ENCODE measurements around the gene GUCA2A.
"Not testable (repeated sequence)": the region's sequence is repeated elsewhere in the genome, so short reads cannot be mapped to it uniquely, and the experiment has no call there.

The GUCA2A gene

GRCh38 chr1:42164551-42165420 lies at the start of gene GUCA2A:
Gene GUCA2A (minus strand): TSS chr1:42164745. CDS start chr1:42164712, 33 bp downstream.
- Histone ChIP-seq H3K4me1 (ENCODE audit: control insufficient read depth in 1 of 2, insufficient read depth in 2 of 2, low read length in 2 of 2) (no peaks in the 10 kb centered on the region), H3K9me3 (ENCODE audit: control insufficient read depth in 1 of 2, low read length in 2 of 2) (peaks cover 7 to 11% of the 10 kb centered on the region in 2 donors), H3K27ac (ENCODE audit: low read length) (no peak within 1 kb of the TSS), H3K27me3 (ENCODE audit: low read depth, low read length) (no peaks in the 10 kb centered on the region), H3K4me3 (ENCODE audit: low read depth in 1 of 2, low read length in 2 of 2) (no peak within 1 kb of the TSS), H3K36me3 (ENCODE audit: control insufficient read depth in 1 of 2, insufficient read depth in 2 of 2, low read length in 2 of 2) (no peaks in the 10 kb centered on the region)

GRCh38 chr1:42211224-42211623 lies 46.7 kb upstream of the GUCA2A start:
- H3K27ac ChIP-seq (ENCODE audit: low read length) = no peak overlapping the region
- H3K36me3 ChIP-seq (ENCODE audit: control insufficient read depth in 1 of 2, insufficient read depth in 2 of 2, low read length in 2 of 2) = peaks cover 0 to 4% of the 10 kb centered on the region in 2 donors
- no peaks in the 10 kb centered on the region for H3K9me3 ChIP-seq (ENCODE audit: control insufficient read depth in 1 of 2, low read length in 2 of 2)
- no peak overlapping the region for H3K4me3 ChIP-seq (ENCODE audit: low read depth in 1 of 2, low read length in 2 of 2)
- no peaks in the 10 kb centered on the region for H3K27me3 ChIP-seq (ENCODE audit: low read depth, low read length)
- H3K4me1 ChIP-seq (ENCODE audit: control insufficient read depth in 1 of 2, insufficient read depth in 2 of 2, low read length in 2 of 2) = peaks cover 6% of the 10 kb centered on the region in 2 donors

- Histone ChIP-seq H3K4me1 (ENCODE audit: control insufficient read depth in 1 of 2, insufficient read depth in 2 of 2, low read length in 2 of 2) (peaks cover 6% of the 10 kb centered on the region in 2 donors), H3K36me3 (ENCODE audit: control insufficient read depth in 1 of 2, insufficient read depth in 2 of 2, low read length in 2 of 2) (peaks cover 0 to 4% of the 10 kb centered on the region in 2 donors), H3K27ac (ENCODE audit: low read length) (no peak overlapping the region), H3K27me3 (ENCODE audit: low read depth, low read length) (no peaks in the 10 kb centered on the region), H3K9me3 (ENCODE audit: control insufficient read depth in 1 of 2, low read length in 2 of 2) (no peaks in the 10 kb centered on the region), H3K4me3 (ENCODE audit: low read depth in 1 of 2, low read length in 2 of 2) (no peak overlapping the region)
Measured at GRCh38 chr1:42210421-42211133, 46.0 kb upstream of the GUCA2A start.

GRCh38 chr1:42209526-42210251 lies 45.1 kb upstream of the GUCA2A start:
- Histone ChIP-seq H3K27me3 (ENCODE audit: low read depth, low read length) (no peaks in the 10 kb centered on the region), H3K27ac (ENCODE audit: low read length) (no peak overlapping the region), H3K4me3 (ENCODE audit: low read depth in 1 of 2, low read length in 2 of 2) (no peak overlapping the region), H3K4me1 (ENCODE audit: control insufficient read depth in 1 of 2, insufficient read depth in 2 of 2, low read length in 2 of 2) (peaks cover 4 to 6% of the 10 kb centered on the region in 2 donors), H3K36me3 (ENCODE audit: control insufficient read depth in 1 of 2, insufficient read depth in 2 of 2, low read length in 2 of 2) (peaks cover 0 to 4% of the 10 kb centered on the region in 2 donors), H3K9me3 (ENCODE audit: control insufficient read depth in 1 of 2, low read length in 2 of 2) (no peaks in the 10 kb centered on the region)

GRCh38 chr1:42206930-42207329 lies 42.4 kb upstream of the GUCA2A start:
- not testable (repeated sequence) for H3K9me3 ChIP-seq (ENCODE audit: control insufficient read depth in 1 of 2, low read length in 2 of 2); H3K27me3 ChIP-seq (ENCODE audit: low read depth, low read length); H3K27ac ChIP-seq (ENCODE audit: low read length); H3K36me3 ChIP-seq (ENCODE audit: control insufficient read depth in 1 of 2, insufficient read depth in 2 of 2, low read length in 2 of 2); H3K4me3 ChIP-seq (ENCODE audit: low read depth in 1 of 2, low read length in 2 of 2); H3K4me1 ChIP-seq (ENCODE audit: control insufficient read depth in 1 of 2, insufficient read depth in 2 of 2, low read length in 2 of 2)

GRCh38 chr1:42206164-42206563 lies 41.6 kb upstream of the GUCA2A start:
- Histone ChIP-seq H3K4me3 (ENCODE audit: low read depth in 1 of 2, low read length in 2 of 2) (no peak overlapping the region), H3K27me3 (ENCODE audit: low read depth, low read length) (no peaks in the 10 kb centered on the region), H3K36me3 (ENCODE audit: control insufficient read depth in 1 of 2, insufficient read depth in 2 of 2, low read length in 2 of 2) (peaks cover 0 to 7% of the 10 kb centered on the region in 2 donors), H3K9me3 (ENCODE audit: control insufficient read depth in 1 of 2, low read length in 2 of 2) (peaks cover 0 to 5% of the 10 kb centered on the region in 2 donors), H3K4me1 (ENCODE audit: control insufficient read depth in 1 of 2, insufficient read depth in 2 of 2, low read length in 2 of 2) (no peaks in the 10 kb centered on the region), H3K27ac (ENCODE audit: low read length) (no peak overlapping the region)

GRCh38 chr1:42201986-42202385 lies 37.4 kb upstream of the GUCA2A start:
- H3K36me3 ChIP-seq (ENCODE audit: control insufficient read depth in 1 of 2, insufficient read depth in 2 of 2, low read length in 2 of 2) = peaks cover 0 to 18% of the 10 kb centered on the region in 2 donors
- H3K27ac ChIP-seq (ENCODE audit: low read length) = no peak overlapping the region
- peaks cover 0 to 5% of the 10 kb centered on the region in 2 donors for H3K9me3 ChIP-seq (ENCODE audit: control insufficient read depth in 1 of 2, low read length in 2 of 2)
- H3K4me3 ChIP-seq (ENCODE audit: low read depth in 1 of 2, low read length in 2 of 2) = no peak overlapping the region
- H3K27me3 ChIP-seq (ENCODE audit: low read depth, low read length) = no peaks in the 10 kb centered on the region
- no peaks in the 10 kb centered on the region for H3K4me1 ChIP-seq (ENCODE audit: control insufficient read depth in 1 of 2, insufficient read depth in 2 of 2, low read length in 2 of 2)

- H3K9me3 ChIP-seq (ENCODE audit: control insufficient read depth in 1 of 2, low read length in 2 of 2) = peaks cover 0 to 5% of the 10 kb centered on the region in 2 donors
- peaks cover 16 to 35% of the 10 kb centered on the region in 2 donors for H3K36me3 ChIP-seq (ENCODE audit: control insufficient read depth in 1 of 2, insufficient read depth in 2 of 2, low read length in 2 of 2)
- no peaks in the 10 kb centered on the region for H3K4me1 ChIP-seq (ENCODE audit: control insufficient read depth in 1 of 2, insufficient read depth in 2 of 2, low read length in 2 of 2)
- H3K4me3 ChIP-seq (ENCODE audit: low read depth in 1 of 2, low read length in 2 of 2) = no peak overlapping the region
- no peak overlapping the region for H3K27ac ChIP-seq (ENCODE audit: low read length)
- H3K27me3 ChIP-seq (ENCODE audit: low read depth, low read length) = no peaks in the 10 kb centered on the region
Measured at GRCh38 chr1:42198251-42198650, 33.7 kb upstream of the GUCA2A start.

GRCh38 chr1:42195841-42196240 lies 31.3 kb upstream of the GUCA2A start:
- no peaks in the 10 kb centered on the region for H3K9me3 ChIP-seq (ENCODE audit: control insufficient read depth in 1 of 2, low read length in 2 of 2)
- no peak overlapping the region for H3K27ac ChIP-seq (ENCODE audit: low read length)
- H3K4me3 ChIP-seq (ENCODE audit: low read depth in 1 of 2, low read length in 2 of 2) = no peak overlapping the region
- H3K36me3 ChIP-seq (ENCODE audit: control insufficient read depth in 1 of 2, insufficient read depth in 2 of 2, low read length in 2 of 2) = peaks cover 26 to 33% of the 10 kb centered on the region in 2 donors
- no peaks in the 10 kb centered on the region for H3K4me1 ChIP-seq (ENCODE audit: control insufficient read depth in 1 of 2, insufficient read depth in 2 of 2, low read length in 2 of 2)
- H3K27me3 ChIP-seq (ENCODE audit: low read depth, low read length) = no peaks in the 10 kb centered on the region

GRCh38 chr1:42192106-42192505 lies 27.6 kb upstream of the GUCA2A start:
- H3K27me3 ChIP-seq (ENCODE audit: low read depth, low read length) = no peaks in the 10 kb centered on the region
- H3K4me1 ChIP-seq (ENCODE audit: control insufficient read depth in 1 of 2, insufficient read depth in 2 of 2, low read length in 2 of 2) = no peaks in the 10 kb centered on the region
- peaks cover 36 to 45% of the 10 kb centered on the region in 2 donors for H3K36me3 ChIP-seq (ENCODE audit: control insufficient read depth in 1 of 2, insufficient read depth in 2 of 2, low read length in 2 of 2)
- H3K27ac ChIP-seq (ENCODE audit: low read length) = no peak overlapping the region
- no peak overlapping the region for H3K4me3 ChIP-seq (ENCODE audit: low read depth in 1 of 2, low read length in 2 of 2)
- H3K9me3 ChIP-seq (ENCODE audit: control insufficient read depth in 1 of 2, low read length in 2 of 2) = no peaks in the 10 kb centered on the region

- no peaks in the 10 kb centered on the region for H3K4me1 ChIP-seq (ENCODE audit: control insufficient read depth in 1 of 2, insufficient read depth in 2 of 2, low read length in 2 of 2)
- H3K4me3 ChIP-seq (ENCODE audit: low read depth in 1 of 2, low read length in 2 of 2) = no peak overlapping the region
- H3K27ac ChIP-seq (ENCODE audit: low read length) = no peak overlapping the region
- H3K9me3 ChIP-seq (ENCODE audit: control insufficient read depth in 1 of 2, low read length in 2 of 2) = no peaks in the 10 kb centered on the region
- no peaks in the 10 kb centered on the region for H3K27me3 ChIP-seq (ENCODE audit: low read depth, low read length)
- H3K36me3 ChIP-seq (ENCODE audit: control insufficient read depth in 1 of 2, insufficient read depth in 2 of 2, low read length in 2 of 2) = peaks cover 40 to 49% of the 10 kb centered on the region in 2 donors
Measured at GRCh38 chr1:42191319-42191718, 26.8 kb upstream of the GUCA2A start.
